Activated CD4-positive, alpha-beta T cell treated with anti-CD3 and anti-CD28 coated beads for 4 hours (primary cell): ENCODE data around the gene FBXO9.

Source experiments
- DNase-seq, 2 donors: peaks; one replicate each; pipeline ENCODE4 v3.0.0-alpha.2; 2020

FBXO9 gene

GRCh38 chr6:53139841-53140413 lies 74.7 kb downstream of the FBXO9 start:
- DNase-seq, result no peak

GRCh38 chr6:53142810-53143209 lies 77.6 kb downstream of the FBXO9 start:
- DNase-seq, result no peak

- no peak for DNase-seq
These were observed 78.5 kb downstream of the FBXO9 start for GRCh38 chr6:53143710-53144109.

- no peak for DNase-seq
These were observed 79.6 kb downstream of the FBXO9 start for GRCh38 chr6:53144802-53145201.

- DNase-seq, result no peak
These were observed 83.5 kb downstream of the FBXO9 start, which contains the start of gene GCM1 for GRCh38 chr6:53148684-53149083. TSS of gene GCM1 (minus strand) at chr6:53148841. CDS start at chr6:53145632, 3,209 bp downstream.
